Loucy (cell line): ENCODE data around the gene KIAA2012.

Source experiments
- H2AFZ ChIP-seq: fragments of 200-600 bp; sonication (generic); 2 replicates; pipeline ENCODE4 v1.6.0; 2016; ENCODE audit warnings: antibody characterized with exemption, mild to moderate bottlenecking, low read length, moderate library complexity
- H3F3A ChIP-seq: fragments of 200-600 bp; 2 replicates; pipeline ENCODE4 v1.6.0; 2016; ENCODE audit warnings: antibody characterized with exemption, low read depth, mild to moderate bottlenecking
- H3K27me3 ChIP-seq: fragments of 200-600 bp; sonication (generic); 2 replicates; pipeline ENCODE4 v1.6.1; 2014; ENCODE audit warnings: low read length, mild to moderate bottlenecking; ENCODE audit not compliant: insufficient read depth, poor library complexity, severe bottlenecking
- H3K36me3 ChIP-seq: fragments of 200-600 bp; sonication (generic); 2 replicates; pipeline ENCODE4 v1.6.1; 2016; ENCODE audit warnings: low read length; ENCODE audit not compliant: insufficient read depth
- H3K4me1 ChIP-seq: fragments of 200-600 bp; sonication (generic); 2 replicates; pipeline ENCODE4 v1.5.1; 2014; ENCODE audit warnings: low read length, mild to moderate bottlenecking; ENCODE audit not compliant: insufficient read depth, poor library complexity, severe bottlenecking
- H3K4me2 ChIP-seq: fragments of 200-600 bp; sonication (generic); 2 replicates; pipeline ENCODE4 v1.6.0; 2014; ENCODE audit warnings: antibody characterized with exemption, low read length, low read depth, mild to moderate bottlenecking; ENCODE audit not compliant: poor library complexity, severe bottlenecking
- H3K4me3 ChIP-seq: fragments of 200-600 bp; sonication (generic); 2 replicates; pipeline ENCODE4 v1.5.1; 2014; ENCODE audit warnings: low read length, mild to moderate bottlenecking, mixed read lengths; ENCODE audit not compliant: poor library complexity, severe bottlenecking
- H3K79me2 ChIP-seq: fragments of 200-600 bp; sonication (generic); 2 replicates; pipeline ENCODE4 v1.6.1; 2014; ENCODE audit warnings: low read length; ENCODE audit not compliant: insufficient read depth
- H3K9ac ChIP-seq: fragments of 200-600 bp; sonication (generic); 2 replicates; pipeline ENCODE4 v1.6.0; 2014; ENCODE audit warnings: mild to moderate bottlenecking, low read depth, low read length, moderate library complexity; ENCODE audit not compliant: poor library complexity, severe bottlenecking
- H3K9me2 ChIP-seq: fragments of 200-600 bp; sonication (generic); replicated peaks from 2 replicates; pipeline ENCODE4 v1.6.1; 2016; ENCODE audit warnings: low read depth, low read length, mixed read lengths
- H3K9me3 ChIP-seq: fragments of 200-600 bp; sonication (generic); 2 replicates; pipeline ENCODE4 v1.6.1; 2014; ENCODE audit warnings: mild to moderate bottlenecking, antibody characterized with exemption, low read length, low read depth; ENCODE audit not compliant: insufficient read depth
- H4K20me1 ChIP-seq: fragments of 200-600 bp; sonication (generic); 2 replicates; pipeline ENCODE4 v1.6.0; 2014; ENCODE audit warnings: antibody characterized with exemption, low read length, mild to moderate bottlenecking; ENCODE audit not compliant: insufficient read depth, poor library complexity, severe bottlenecking
- EZH2phosphoT487 ChIP-seq: fragments of 200-600 bp; IDR thresholded peaks from 2 replicates; pipeline ENCODE4 v1.6.1; 2018; ENCODE audit warnings: antibody characterized with exemption, mild to moderate bottlenecking, moderate library complexity, borderline replicate concordance
- TF ChIP-seq, protein P1 (sequence below): fragments of 200-600 bp; sonication (generic); conservative IDR thresholded peaks from 2 replicates; pipeline ENCODE4 v1.5.1; 2014; ENCODE audit warnings: mild to moderate bottlenecking, antibody characterized with exemption, low read length

The KIAA2012 gene

GRCh38 chr2:202108345-202108744, 35.3 kb downstream of the KIAA2012 start:
- TF ChIP-seq, protein P1, sequence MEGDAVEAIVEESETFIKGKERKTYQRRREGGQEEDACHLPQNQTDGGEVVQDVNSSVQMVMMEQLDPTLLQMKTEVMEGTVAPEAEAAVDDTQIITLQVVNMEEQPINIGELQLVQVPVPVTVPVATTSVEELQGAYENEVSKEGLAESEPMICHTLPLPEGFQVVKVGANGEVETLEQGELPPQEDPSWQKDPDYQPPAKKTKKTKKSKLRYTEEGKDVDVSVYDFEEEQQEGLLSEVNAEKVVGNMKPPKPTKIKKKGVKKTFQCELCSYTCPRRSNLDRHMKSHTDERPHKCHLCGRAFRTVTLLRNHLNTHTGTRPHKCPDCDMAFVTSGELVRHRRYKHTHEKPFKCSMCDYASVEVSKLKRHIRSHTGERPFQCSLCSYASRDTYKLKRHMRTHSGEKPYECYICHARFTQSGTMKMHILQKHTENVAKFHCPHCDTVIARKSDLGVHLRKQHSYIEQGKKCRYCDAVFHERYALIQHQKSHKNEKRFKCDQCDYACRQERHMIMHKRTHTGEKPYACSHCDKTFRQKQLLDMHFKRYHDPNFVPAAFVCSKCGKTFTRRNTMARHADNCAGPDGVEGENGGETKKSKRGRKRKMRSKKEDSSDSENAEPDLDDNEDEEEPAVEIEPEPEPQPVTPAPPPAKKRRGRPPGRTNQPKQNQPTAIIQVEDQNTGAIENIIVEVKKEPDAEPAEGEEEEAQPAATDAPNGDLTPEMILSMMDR: no peak
- TF ChIP-seq EZH2phosphoT487: no peak
- H3K4me3 ChIP-seq: no peak overlapping the region

DNA sequence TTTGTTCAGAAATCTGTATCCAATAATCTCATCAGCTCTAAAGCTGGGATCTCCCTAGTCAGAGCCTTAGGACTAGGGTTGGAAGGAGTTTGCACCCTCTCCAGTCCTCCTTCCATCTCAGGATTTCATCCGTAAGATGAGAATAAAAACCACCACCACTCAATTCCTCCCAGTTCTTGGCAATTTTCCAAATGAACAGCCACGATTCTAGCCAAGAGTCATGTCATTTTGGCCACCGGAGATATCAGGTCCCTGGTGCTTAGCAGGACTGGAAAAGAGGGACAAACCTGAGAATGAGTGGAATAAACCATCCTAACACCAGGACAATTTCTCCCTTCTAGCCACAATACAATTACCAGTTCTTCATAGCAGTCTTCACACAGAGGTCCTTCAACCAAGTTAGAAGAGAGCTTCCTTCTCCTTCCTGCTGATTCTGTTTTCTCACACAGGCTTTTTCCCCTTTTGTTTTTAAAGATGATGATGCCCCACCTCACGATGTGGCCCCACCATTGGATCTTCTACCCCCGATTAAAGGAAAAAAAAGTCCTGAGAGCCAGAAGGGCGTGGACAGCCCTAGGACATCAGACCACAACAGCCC, 36.2 kb downstream of the KIAA2012 start:
- Histone ChIP-seq H3K9ac (no peak overlapping the region), H2AFZ (no peak overlapping the region), H3K4me3 (no peak overlapping the region), H3K36me3 (no peaks in the 10 kb centered on the region), H3F3A (no peaks in the 10 kb centered on the region), H3K79me2 (no peaks in the 10 kb centered on the region), H3K9me2 (no peaks in the 10 kb centered on the region), H4K20me1 (no peaks in the 10 kb centered on the region), H3K4me1 (no peaks in the 10 kb centered on the region), H3K27me3 (no peaks in the 10 kb centered on the region), H3K9me3 (no peaks in the 10 kb centered on the region), H3K4me2 (no peak overlapping the region)
- TF ChIP-seq, protein P1: no peak

More at GRCh38 chr2:202108345-202108744, 35.3 kb downstream of the KIAA2012 start:
- no peak overlapping the region for H2AFZ ChIP-seq
- H3K4me2 ChIP-seq: no peak overlapping the region
- no peaks in the 10 kb centered on the region for H4K20me1 ChIP-seq
- H3K4me1 ChIP-seq: no peaks in the 10 kb centered on the region
- no peak overlapping the region for H3K9ac ChIP-seq
- no peaks in the 10 kb centered on the region for H3K9me2 ChIP-seq
- no peaks in the 10 kb centered on the region for H3K9me3 ChIP-seq
- no peaks in the 10 kb centered on the region for H3F3A ChIP-seq
- no peaks in the 10 kb centered on the region for H3K36me3 ChIP-seq
- no peaks in the 10 kb centered on the region for H3K79me2 ChIP-seq
- H3K27me3 ChIP-seq: no peaks in the 10 kb centered on the region

DNA sequence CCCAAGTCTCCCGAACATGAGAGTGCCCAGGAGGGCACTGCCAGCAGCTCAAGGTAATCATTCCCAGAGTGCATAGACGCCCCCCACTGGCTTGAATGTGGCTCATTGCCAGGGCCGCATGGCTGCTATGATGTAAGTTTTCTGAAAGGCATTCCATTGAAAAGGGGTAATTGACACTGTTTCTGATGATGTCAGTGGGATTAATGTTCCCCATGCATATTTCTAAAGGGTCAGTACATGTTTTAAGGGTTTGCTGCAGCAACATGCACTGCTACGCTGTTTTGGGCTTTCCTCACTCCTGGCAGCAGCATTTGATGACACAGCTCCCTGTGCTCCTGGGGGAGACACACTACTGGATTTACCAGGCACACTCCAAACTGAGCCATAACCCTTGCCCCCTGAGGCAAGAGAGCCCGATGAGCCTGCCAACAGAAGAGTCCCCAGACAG, 36.7 kb downstream of the KIAA2012 start:
- Histone ChIP-seq H3F3A (no peaks in the 10 kb centered on the region), H3K79me2 (no peaks in the 10 kb centered on the region), H3K36me3 (no peaks in the 10 kb centered on the region), H3K27me3 (no peaks in the 10 kb centered on the region), H2AFZ (no peak overlapping the region), H3K4me2 (no peak overlapping the region), H3K9ac (no peak overlapping the region), H3K9me2 (no peaks in the 10 kb centered on the region), H3K4me3 (no peak overlapping the region), H3K4me1 (no peaks in the 10 kb centered on the region), H3K9me3 (no peaks in the 10 kb centered on the region), H4K20me1 (no peaks in the 10 kb centered on the region)
- no peak for TF ChIP-seq EZH2phosphoT487
- TF ChIP-seq, protein P1: peak; percentile 40
